Suprapubic skin (tissue), 3 donors: ENCODE results near the gene PPM1H.

Source experiments
- POLR2A ChIP-seq, 2 donors: fragments of 450-650 bp; IDR thresholded peaks; one replicate each; pipeline ENCODE4 v1.6.1; 2017; ENCODE audit warnings: antibody characterized with exemption in 2 of 2, mild to moderate bottlenecking in 2 of 2, moderate library complexity in 2 of 2
- TF ChIP-seq, protein P1 (sequence below), 2 donors: fragments of 200-600 bp in 1 of 2; fragments of 450-650 bp in 1 of 2; sonication (generic) in 1 of 2; IDR thresholded peaks; one replicate each; pipeline ENCODE4 v1.5.1; 2016 to 2019; ENCODE audit warnings: antibody characterized with exemption in 2 of 2, mild to moderate bottlenecking in 1 of 2, moderate library complexity in 1 of 2

DNA sequence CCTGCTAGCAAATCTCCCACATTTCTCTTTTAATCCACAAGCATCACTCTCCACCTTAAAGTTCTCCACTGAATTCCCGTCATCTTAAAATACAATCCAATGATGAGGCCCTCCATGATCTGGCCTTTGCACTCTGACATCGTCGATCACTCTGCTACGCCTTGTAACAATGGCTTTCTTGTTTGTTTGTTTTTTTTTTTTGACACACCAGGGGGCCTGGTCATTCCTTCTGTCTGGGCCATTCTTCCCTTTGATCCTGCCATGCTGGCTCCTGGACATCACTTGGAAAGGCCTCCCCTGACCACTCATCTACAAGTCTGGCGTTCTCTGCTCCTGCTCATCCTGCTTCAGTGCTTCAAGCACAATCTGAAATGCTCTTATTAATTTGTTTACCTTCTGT is 233.5 kb downstream of the PPM1H start:
- TF ChIP-seq, protein P1, sequence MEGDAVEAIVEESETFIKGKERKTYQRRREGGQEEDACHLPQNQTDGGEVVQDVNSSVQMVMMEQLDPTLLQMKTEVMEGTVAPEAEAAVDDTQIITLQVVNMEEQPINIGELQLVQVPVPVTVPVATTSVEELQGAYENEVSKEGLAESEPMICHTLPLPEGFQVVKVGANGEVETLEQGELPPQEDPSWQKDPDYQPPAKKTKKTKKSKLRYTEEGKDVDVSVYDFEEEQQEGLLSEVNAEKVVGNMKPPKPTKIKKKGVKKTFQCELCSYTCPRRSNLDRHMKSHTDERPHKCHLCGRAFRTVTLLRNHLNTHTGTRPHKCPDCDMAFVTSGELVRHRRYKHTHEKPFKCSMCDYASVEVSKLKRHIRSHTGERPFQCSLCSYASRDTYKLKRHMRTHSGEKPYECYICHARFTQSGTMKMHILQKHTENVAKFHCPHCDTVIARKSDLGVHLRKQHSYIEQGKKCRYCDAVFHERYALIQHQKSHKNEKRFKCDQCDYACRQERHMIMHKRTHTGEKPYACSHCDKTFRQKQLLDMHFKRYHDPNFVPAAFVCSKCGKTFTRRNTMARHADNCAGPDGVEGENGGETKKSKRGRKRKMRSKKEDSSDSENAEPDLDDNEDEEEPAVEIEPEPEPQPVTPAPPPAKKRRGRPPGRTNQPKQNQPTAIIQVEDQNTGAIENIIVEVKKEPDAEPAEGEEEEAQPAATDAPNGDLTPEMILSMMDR (IDR thresholded peaks at IDR 0.05): no peak
- TF ChIP-seq POLR2A (IDR thresholded peaks at IDR 0.05): no peak
